ENCODE measurements around the gene DTNBP1. TPM values are rescaled to one million over a fixed set of nuclear protein-coding genes. Genes with fewer than 3 reads are reported as not detected.

Gene DTNBP1
- total RNA-seq, 1 experiment from 2014 or later = 28.2 TPM

DNA sequence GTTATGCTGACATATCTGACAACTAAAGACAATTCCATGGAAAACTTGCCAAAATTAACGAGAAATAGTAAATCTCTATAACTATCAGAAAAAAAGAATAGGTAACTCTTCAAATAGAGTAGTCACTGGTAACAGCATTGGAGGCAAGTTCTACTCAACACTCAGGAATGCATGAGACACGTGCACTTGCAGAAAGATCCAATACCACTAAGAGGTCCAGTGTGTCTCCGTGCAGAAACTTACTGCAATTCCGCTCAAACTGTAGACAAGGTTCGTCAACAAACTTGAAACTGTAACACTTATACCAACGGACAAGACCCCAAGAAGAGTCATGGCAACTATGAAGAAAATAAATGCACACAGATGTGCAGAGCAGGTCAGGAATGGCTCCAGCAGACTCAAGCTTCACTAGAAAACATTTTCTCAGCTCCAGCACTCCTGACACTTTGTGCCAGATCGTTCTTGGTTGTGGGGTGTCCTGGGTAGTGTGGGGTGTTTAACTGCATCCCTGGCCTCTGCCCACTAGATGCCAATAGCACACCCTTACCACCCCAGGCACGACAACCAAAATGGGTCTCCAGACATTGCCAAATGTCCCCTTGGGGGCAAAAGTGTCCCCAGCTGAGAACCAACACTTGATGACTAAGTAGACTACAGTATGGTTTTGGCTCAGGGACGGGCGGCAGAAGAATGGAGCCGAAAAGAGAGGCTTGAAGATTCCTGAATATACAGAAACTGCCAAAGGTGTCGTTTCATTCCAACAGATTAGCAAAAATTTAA is 134.8 kb downstream of the DTNBP1 start:
- Histone ChIP-seq H3K9me3 (ENCODE audit: low read depth, low read length, poor library complexity, severe bottlenecking) (no peaks in the 10 kb centered on the region), H3K4me3 (ENCODE audit: low read depth, low read length, poor library complexity, severe bottlenecking) (no peak overlapping the region), H3K4me1 (ENCODE audit: insufficient read depth, low read length, poor library complexity, severe bottlenecking) (no peaks in the 10 kb centered on the region), H3K27ac (ENCODE audit: low read depth, low read length, poor library complexity, severe bottlenecking) (no peak overlapping the region), H3K36me3 (ENCODE audit: insufficient read depth, low read length, poor library complexity, severe bottlenecking) (peaks cover 14% of the 10 kb centered on the region), H3K27me3 (replicated peaks; ENCODE audit: insufficient read depth, low read depth, low read length, poor library complexity) (no peaks in the 10 kb centered on the region)
- DNase-seq (ENCODE audit: low spot score) = no peak
- intact Hi-C loops (cut with micrococcal nuclease; ENCODE audit: unreplicated experiment) = no loop called here
- TF ChIP-seq EZH2 (IDR thresholded peaks at IDR 0.05; ENCODE audit: borderline replicate concordance, low read depth, low read length, poor library complexity, severe bottlenecking) = no peak
- TF ChIP-seq, protein P1, sequence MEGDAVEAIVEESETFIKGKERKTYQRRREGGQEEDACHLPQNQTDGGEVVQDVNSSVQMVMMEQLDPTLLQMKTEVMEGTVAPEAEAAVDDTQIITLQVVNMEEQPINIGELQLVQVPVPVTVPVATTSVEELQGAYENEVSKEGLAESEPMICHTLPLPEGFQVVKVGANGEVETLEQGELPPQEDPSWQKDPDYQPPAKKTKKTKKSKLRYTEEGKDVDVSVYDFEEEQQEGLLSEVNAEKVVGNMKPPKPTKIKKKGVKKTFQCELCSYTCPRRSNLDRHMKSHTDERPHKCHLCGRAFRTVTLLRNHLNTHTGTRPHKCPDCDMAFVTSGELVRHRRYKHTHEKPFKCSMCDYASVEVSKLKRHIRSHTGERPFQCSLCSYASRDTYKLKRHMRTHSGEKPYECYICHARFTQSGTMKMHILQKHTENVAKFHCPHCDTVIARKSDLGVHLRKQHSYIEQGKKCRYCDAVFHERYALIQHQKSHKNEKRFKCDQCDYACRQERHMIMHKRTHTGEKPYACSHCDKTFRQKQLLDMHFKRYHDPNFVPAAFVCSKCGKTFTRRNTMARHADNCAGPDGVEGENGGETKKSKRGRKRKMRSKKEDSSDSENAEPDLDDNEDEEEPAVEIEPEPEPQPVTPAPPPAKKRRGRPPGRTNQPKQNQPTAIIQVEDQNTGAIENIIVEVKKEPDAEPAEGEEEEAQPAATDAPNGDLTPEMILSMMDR (conservative IDR thresholded peaks at IDR 0.05; ENCODE audit: low read depth, low read length) = no peak
- POLR2A ChIA-PET (ENCODE audit: low non-redundant PET) = no interaction called here
- CTCF ChIA-PET = no interaction called here
- BruUV-seq (replicated peaks) = no TSS peak

DNA sequence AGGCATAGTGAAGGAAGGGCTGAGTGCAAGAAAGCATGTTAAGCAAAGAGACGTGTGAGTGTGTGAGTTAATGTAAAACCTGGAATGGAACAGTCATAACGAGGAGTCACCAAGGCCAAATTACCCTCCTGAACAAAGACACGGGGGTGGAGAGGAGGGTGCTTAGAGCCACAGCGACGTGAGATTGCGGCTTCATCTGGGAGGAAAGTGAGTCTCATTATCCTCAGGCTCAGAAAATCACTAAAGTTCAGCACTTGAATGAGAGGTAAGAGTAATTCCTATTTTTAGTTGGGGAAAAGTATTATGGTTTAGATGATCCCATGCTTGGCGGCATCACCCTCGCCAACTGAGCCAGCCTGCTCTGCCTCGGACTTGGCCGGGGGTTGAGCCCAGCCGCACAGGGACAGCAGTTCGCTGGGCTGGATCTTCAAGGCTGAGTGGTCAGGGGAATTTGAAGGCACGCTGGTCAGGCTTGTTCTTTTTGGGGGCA is 136.6 kb downstream of the DTNBP1 start:
- no TSS peak for BruUV-seq (replicated peaks)
- DNase-seq (ENCODE audit: low spot score) = no peak
- ChIA-PET CTCF (no interaction called here), POLR2A (ENCODE audit: low non-redundant PET) (no interaction called here)
- intact Hi-C loops (cut with micrococcal nuclease; ENCODE audit: unreplicated experiment) = no loop called here
- no peak for TF ChIP-seq EZH2 (IDR thresholded peaks at IDR 0.05; ENCODE audit: borderline replicate concordance, low read depth, low read length, poor library complexity, severe bottlenecking)
- TF ChIP-seq, protein P1 (conservative IDR thresholded peaks at IDR 0.05; ENCODE audit: low read depth, low read length) = no peak
- Histone ChIP-seq H3K27me3 (replicated peaks; ENCODE audit: insufficient read depth, low read depth, low read length, poor library complexity) (no peaks in the 10 kb centered on the region), H3K9me3 (ENCODE audit: low read depth, low read length, poor library complexity, severe bottlenecking) (no peaks in the 10 kb centered on the region), H3K36me3 (ENCODE audit: insufficient read depth, low read length, poor library complexity, severe bottlenecking) (peaks cover 30% of the 10 kb centered on the region), H3K27ac (ENCODE audit: low read depth, low read length, poor library complexity, severe bottlenecking) (no peak overlapping the region), H3K4me1 (ENCODE audit: insufficient read depth, low read length, poor library complexity, severe bottlenecking) (peaks cover 10% of the 10 kb centered on the region), H3K4me3 (ENCODE audit: low read depth, low read length, poor library complexity, severe bottlenecking) (no peak overlapping the region)

DNA sequence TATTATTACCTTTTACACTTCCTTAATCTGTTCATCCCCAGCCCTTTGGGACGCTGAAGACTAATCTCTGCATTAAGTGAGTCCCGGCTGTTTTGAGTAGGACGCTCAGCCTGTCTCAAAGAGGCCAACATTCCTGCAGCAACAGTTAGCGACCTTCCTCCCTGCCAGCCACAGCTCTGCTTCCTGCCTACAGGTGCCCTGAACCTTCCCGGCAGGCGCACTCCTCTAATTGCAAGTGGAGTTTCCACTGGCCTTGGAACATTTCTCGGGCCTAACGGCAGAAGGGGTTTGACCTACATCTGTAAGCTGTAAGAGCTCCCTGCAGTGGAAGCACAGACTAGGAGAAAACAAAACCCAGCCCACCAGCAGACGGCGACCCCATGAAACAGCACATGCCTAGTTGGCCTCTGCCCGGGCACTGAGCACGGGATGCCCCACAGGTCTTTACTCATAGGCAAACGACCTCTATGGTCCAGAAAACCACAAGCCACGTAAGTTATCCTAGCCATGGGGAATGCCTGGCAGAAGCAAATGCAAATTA is 137.9 kb downstream of the DTNBP1 start:
- H3K36me3 ChIP-seq (ENCODE audit: insufficient read depth, low read length, poor library complexity, severe bottlenecking) = peaks cover 43% of the 10 kb centered on the region
- TF ChIP-seq EZH2 (IDR thresholded peaks at IDR 0.05; ENCODE audit: borderline replicate concordance, low read depth, low read length, poor library complexity, severe bottlenecking) = no peak
- TF ChIP-seq, protein P1 (conservative IDR thresholded peaks at IDR 0.05; ENCODE audit: low read depth, low read length) = no peak

More for the DNA sequence above, 137.9 kb downstream of the DTNBP1 start:
- Histone ChIP-seq H3K27ac (ENCODE audit: low read depth, low read length, poor library complexity, severe bottlenecking) (no peak overlapping the region), H3K9me3 (ENCODE audit: low read depth, low read length, poor library complexity, severe bottlenecking) (no peaks in the 10 kb centered on the region), H3K27me3 (replicated peaks; ENCODE audit: insufficient read depth, low read depth, low read length, poor library complexity) (no peaks in the 10 kb centered on the region), H3K4me1 (ENCODE audit: insufficient read depth, low read length, poor library complexity, severe bottlenecking) (peaks cover 14% of the 10 kb centered on the region), H3K4me3 (ENCODE audit: low read depth, low read length, poor library complexity, severe bottlenecking) (no peak overlapping the region)
- no TSS peak for BruUV-seq (replicated peaks)
- intact Hi-C loops (cut with micrococcal nuclease; ENCODE audit: unreplicated experiment) = loop anchor here (5.0 kb wide), 1 partner anchor 97 kb away; no protein-coding TSS in a partner anchor
- POLR2A ChIA-PET (ENCODE audit: low non-redundant PET) = no interaction called here
- CTCF ChIA-PET = interaction anchor here (0.5 kb wide), 1 partner anchor 1598 kb away, joined by 3 read pairs; no protein-coding TSS in a partner anchor
- no peak for DNase-seq (ENCODE audit: low spot score)

Data from A673 (cell line).